GM12878 (cell line): ENCODE results near the gene BRWD1. TPM values are rescaled to one million over a fixed set of nuclear protein-coding genes. Genes with fewer than 3 reads are reported as not detected.

Experiments
- ATAC-seq: fragments of 200-7000 bp; cut with Tn5 transposase; 3 replicates; pipeline ENCODE4 v1.9.1; 2020; ENCODE audit warnings: mild to moderate bottlenecking, moderate library complexity
- BruUV-seq: library from RNA; stranded (reverse); fragments of 400-500 nt; replicated peaks from 2 replicates; lab custom pipeline; 2021; lab: Mats Ljungman, UMichigan
- CTCF ChIA-PET: fragments of 300-600 bp; sonication (Branson Sonifier 250); formaldehyde crosslinking; extraction: SDS; loops from one replicate; lab custom pipeline; 2021; ENCODE audit warnings: inconsistent platforms; lab: Yijun Ruan, JAX
- POLR2A ChIA-PET: fragments of 350-600 bp; formaldehyde crosslinking; extraction: SDS; loops from one replicate; lab custom pipeline; 2021; ENCODE audit warnings: inconsistent platforms; lab: Charles Lee
- RAD21 ChIA-PET: fragments of 300-600 bp; sonication (Branson Sonifier 250); formaldehyde crosslinking; loops from one replicate; lab custom pipeline; 2023; ENCODE audit warnings: antibody characterized with exemption; ENCODE audit not compliant: unreplicated experiment; lab: Charles Lee
- SMC1A ChIA-PET: fragments of 300-600 bp; sonication (Branson Sonifier 250); formaldehyde crosslinking; loops from one replicate; lab custom pipeline; 2023; ENCODE audit not compliant: unreplicated experiment, uncharacterized antibody; lab: Charles Lee
- DNase-seq: peaks from one replicate; pipeline ENCODE4 v3.0.0-alpha.2; 2011; ENCODE audit warnings: low read depth, low spot score
- FAIRE-seq: peaks from 3 replicates; lab custom pipeline; 2011; peaks lifted over from hg19 to GRCh38; lab: Jason Lieb, UNC
- H2AFZ ChIP-seq: 2 replicates; pipeline ENCODE4 v1.6.0; 2011; ENCODE audit warnings: low read depth, low read length, control low read depth; ENCODE audit not compliant: control insufficient read depth
- H3K27ac ChIP-seq: 2 replicates; pipeline ENCODE4 v1.5.1; 2011; ENCODE audit warnings: control low read depth; ENCODE audit not compliant: control insufficient read depth, insufficient read depth
- H3K27me3 ChIP-seq, 2 experiments: replicated peaks in 1 of 2; 2 replicates each; pipeline versions ENCODE4 v1.6.0 to v1.6.1; 2011; ENCODE audit warnings: low read length in 1 of 2; ENCODE audit not compliant: control insufficient read depth in 2 of 2, insufficient read depth in 2 of 2
- H3K36me3 ChIP-seq, 2 experiments: 2 replicates each; pipeline ENCODE4 v1.5.1; 2011; ENCODE audit warnings: low read length in 1 of 2; ENCODE audit not compliant: control insufficient read depth in 2 of 2, insufficient read depth in 2 of 2
- H3K4me1 ChIP-seq: 2 replicates; pipeline ENCODE4 v1.6.1; 2011; ENCODE audit warnings: mild to moderate bottlenecking, low read length, moderate library complexity, mixed read lengths; ENCODE audit not compliant: control insufficient read depth, insufficient read depth
- H3K4me2 ChIP-seq: 2 replicates; pipeline ENCODE4 v1.6.0; 2011; ENCODE audit warnings: control low read depth; ENCODE audit not compliant: control insufficient read depth, insufficient read depth
- H3K4me3 ChIP-seq: fragments of 200-600 bp; sonication (generic); 2 replicates; pipeline ENCODE4 v1.5.1; 2016
- H3K79me2 ChIP-seq: 2 replicates; pipeline ENCODE4 v1.6.0; 2011; ENCODE audit warnings: low read length; ENCODE audit not compliant: control insufficient read depth, insufficient read depth
- H3K9ac ChIP-seq: 2 replicates; pipeline ENCODE4 v1.8.0; 2011; ENCODE audit warnings: low read length, control low read depth, mixed read lengths; ENCODE audit not compliant: control insufficient read depth, insufficient read depth
- H3K9me3 ChIP-seq: replicated peaks from 3 replicates; pipeline ENCODE4 v1.5.1; 2011; ENCODE audit warnings: mild to moderate bottlenecking, low read length; ENCODE audit not compliant: control insufficient read depth, insufficient read depth
- H4K20me1 ChIP-seq: 2 replicates; pipeline ENCODE4 v1.6.0; 2011; ENCODE audit not compliant: control insufficient read depth, insufficient read depth
- EGR1 ChIP-seq, 2 experiments: IDR thresholded peaks; 1 replicate in 1 of 2; 2 replicates in 1 of 2; pipeline ENCODE4 v1.6.1; 2011 to 2012; ENCODE audit warnings: low read depth in 2 of 2, low read length in 2 of 2, borderline replicate concordance in 1 of 2, mild to moderate bottlenecking in 1 of 2, moderate library complexity in 1 of 2
- FOXK2 ChIP-seq: fragments of 450-650 bp; IDR thresholded peaks from 2 replicates; pipeline ENCODE4 v1.6.1; 2017; ENCODE audit warnings: mild to moderate bottlenecking, moderate library complexity
- HCFC1 ChIP-seq: fragments of 150-350 bp; IDR thresholded peaks from 2 replicates; pipeline ENCODE4 v1.6.1; 2014; ENCODE audit warnings: low read length
- IKZF2 ChIP-seq, 2 experiments: fragments of 450-650 bp; IDR thresholded peaks; 2 replicates each; pipeline ENCODE4 v1.6.1; 2017; ENCODE audit warnings: mild to moderate bottlenecking in 2 of 2, moderate library complexity in 2 of 2
- LARP7 ChIP-seq: fragments of 450-650 bp; IDR thresholded peaks from 2 replicates; pipeline ENCODE4 v1.6.1; 2017; ENCODE audit warnings: mild to moderate bottlenecking
- NRF1 ChIP-seq: conservative IDR thresholded peaks from 2 replicates; pipeline ENCODE4 v1.6.1; 2011; ENCODE audit warnings: mild to moderate bottlenecking, low read depth, low read length, improper control_type of control experiment
- SMARCA5 ChIP-seq: fragments of 450-650 bp; IDR thresholded peaks from 2 replicates; pipeline ENCODE4 v1.6.1; 2017; ENCODE audit warnings: mild to moderate bottlenecking
- ZNF217 ChIP-seq: fragments of 450-650 bp; IDR thresholded peaks from 2 replicates; pipeline ENCODE4 v1.6.1; 2017; ENCODE audit warnings: antibody characterized with exemption, mild to moderate bottlenecking
- WGBS: methylation state at CpG from one replicate; pipeline ENCODE4 v1.1.6; 2016; ENCODE audit warnings: low lambda C conversion rate; ENCODE audit not compliant: insufficient replicate concordance, insufficient coverage; ENCODE audit errors: missing lambda C conversion rate; 5-methylcytosine and 5-hydroxymethylcytosine counted together
- in situ Hi-C: fragments of 300-500 bp; cut with MboI; formaldehyde crosslinking; loops from 9 replicates; pipeline ENCODE4 v1.14.3; 2018; ENCODE audit warnings: mixed read lengths
- intact Hi-C: fragments of 100-400 bp; cut with micrococcal nuclease; formaldehyde crosslinking; loops from one replicate; pipeline ENCODE4 v1.14.2; 2022; ENCODE audit not compliant: unreplicated experiment
- polyA plus RNA-seq, 11 experiments: library from polyadenylated mRNA; depleted of rRNA in 4 of 11; unstranded in 6 of 11; stranded (reverse) in 5 of 11; fragments of >200 nt; fragmentation: Nextera tagmentation in 4 of 11; fragmentation: Illumina TruSeq in 1 of 11; extraction: Ambion mirVana in 4 of 11; extraction: Trizol in 1 of 11; gene quantifications; 1 replicate in 1 of 11; 2 replicates in 10 of 11; pipeline versions ENCODE4 v1.2.1 to v1.2.3, GENCODE V29; 2011 to 2016; ENCODE audit warnings: inconsistent platforms in 2 of 11, missing spikeins in 2 of 11, low read depth in 1 of 11
- total RNA-seq, 4 experiments: library from RNA; depleted of rRNA in 3 of 4; stranded (reverse); fragments of >200 nt in 3 of 4; fragmentation: Illumina TruSeq in 1 of 4; extraction: Trizol in 1 of 4; gene quantifications; 2 replicates each; pipeline versions ENCODE4 v1.2.1 to v1.2.3, GENCODE V29; 2013 to 2021
- TF ChIP-seq, protein P1 (sequence below): IDR thresholded peaks from 2 replicates; pipeline ENCODE4 v1.6.1; 2012; ENCODE audit warnings: low read length, inconsistent platforms

Gene BRWD1
- total and polyA plus RNA-seq, 10 of the 15 experiments (the other 5 are each of a cell fraction or from before 2014, with no cell fraction given): 3.1 to 19.0 (median 13.5) TPM

- H2AFZ ChIP-seq: no peak overlapping the region
- 64% methylated on average over 3 of the region's 3 CpGs for WGBS
- no peak for DNase-seq
- no peaks in the 10 kb centered on the region for H3K4me1 ChIP-seq
- no peaks in the 10 kb centered on the region for H3K36me3 ChIP-seq
- in situ Hi-C loops (no loop called here), intact Hi-C loops (no loop called here)
- no peaks in the 10 kb centered on the region for H3K9me3 ChIP-seq
- TF ChIP-seq NRF1: no peak
- TF ChIP-seq EGR1 (IDR thresholded peaks at IDR 0.05; ENCODE audit: borderline replicate concordance in 1 of 2, low read depth in 2 of 2, low read length in 2 of 2): no peak
- TF ChIP-seq IKZF2 (IDR thresholded peaks at IDR 0.05): no peak
- TF ChIP-seq FOXK2: no peak
- TF ChIP-seq SMARCA5: no peak
- TF ChIP-seq, protein P1, sequence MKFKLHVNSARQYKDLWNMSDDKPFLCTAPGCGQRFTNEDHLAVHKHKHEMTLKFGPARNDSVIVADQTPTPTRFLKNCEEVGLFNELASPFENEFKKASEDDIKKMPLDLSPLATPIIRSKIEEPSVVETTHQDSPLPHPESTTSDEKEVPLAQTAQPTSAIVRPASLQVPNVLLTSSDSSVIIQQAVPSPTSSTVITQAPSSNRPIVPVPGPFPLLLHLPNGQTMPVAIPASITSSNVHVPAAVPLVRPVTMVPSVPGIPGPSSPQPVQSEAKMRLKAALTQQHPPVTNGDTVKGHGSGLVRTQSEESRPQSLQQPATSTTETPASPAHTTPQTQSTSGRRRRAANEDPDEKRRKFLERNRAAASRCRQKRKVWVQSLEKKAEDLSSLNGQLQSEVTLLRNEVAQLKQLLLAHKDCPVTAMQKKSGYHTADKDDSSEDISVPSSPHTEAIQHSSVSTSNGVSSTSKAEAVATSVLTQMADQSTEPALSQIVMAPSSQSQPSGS: no peak
- TF ChIP-seq ZNF217: no peak
- TF ChIP-seq HCFC1: no peak
- no peak for TF ChIP-seq LARP7
- ChIA-PET POLR2A (no interaction called here), CTCF (no interaction called here), SMC1A (no interaction called here), RAD21 (no interaction called here)
- no peak for FAIRE-seq
- H3K27ac ChIP-seq: no peak overlapping the region
- H3K79me2 ChIP-seq: peaks cover 2% of the 10 kb centered on the region
- no TSS peak for BruUV-seq
- no peaks in the 10 kb centered on the region for H4K20me1 ChIP-seq
- H3K4me2 ChIP-seq: no peak overlapping the region
- H3K27me3 ChIP-seq: no peaks in the 10 kb centered on the region
- H3K9ac ChIP-seq: no peak overlapping the region
- no peak for ATAC-seq
- no peak overlapping the region for H3K4me3 ChIP-seq
These were observed 39.9 kb upstream of the BRWD1 start for GRCh38 chr21:39353295-39353694.
